Loucy (cell line): ENCODE data around the gene NOX5.

Experiments
- EZH2phosphoT487 ChIP-seq: fragments of 200-600 bp; IDR thresholded peaks from 2 replicates; pipeline ENCODE4 v1.6.1; 2018; ENCODE audit warnings: antibody characterized with exemption, mild to moderate bottlenecking, moderate library complexity, borderline replicate concordance
- TF ChIP-seq, protein P1 (sequence below): fragments of 200-600 bp; sonication (generic); conservative IDR thresholded peaks from 2 replicates; pipeline ENCODE4 v1.5.1; 2014; ENCODE audit warnings: mild to moderate bottlenecking, antibody characterized with exemption, low read length

DNA sequence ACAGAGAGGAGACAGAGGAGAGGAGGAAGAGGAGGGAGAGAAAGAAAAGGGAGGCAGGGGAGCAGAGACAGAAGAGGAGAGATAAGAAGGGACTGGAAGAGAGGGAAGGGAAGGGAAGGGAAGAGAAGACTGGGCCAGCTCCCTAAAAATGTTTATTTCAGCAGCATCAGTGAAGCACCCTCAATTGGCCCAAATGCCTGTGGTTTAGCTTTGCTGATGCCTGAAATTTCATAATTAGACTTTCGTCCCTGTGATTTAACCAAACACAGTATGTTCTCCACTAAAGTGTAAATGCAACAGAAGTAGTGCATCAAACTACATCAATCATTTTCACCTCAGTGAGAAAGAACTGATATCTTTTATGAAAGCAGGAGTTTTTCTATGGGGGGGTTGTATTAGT is 55.9 kb downstream of the NOX5 start:
- TF ChIP-seq, protein P1, sequence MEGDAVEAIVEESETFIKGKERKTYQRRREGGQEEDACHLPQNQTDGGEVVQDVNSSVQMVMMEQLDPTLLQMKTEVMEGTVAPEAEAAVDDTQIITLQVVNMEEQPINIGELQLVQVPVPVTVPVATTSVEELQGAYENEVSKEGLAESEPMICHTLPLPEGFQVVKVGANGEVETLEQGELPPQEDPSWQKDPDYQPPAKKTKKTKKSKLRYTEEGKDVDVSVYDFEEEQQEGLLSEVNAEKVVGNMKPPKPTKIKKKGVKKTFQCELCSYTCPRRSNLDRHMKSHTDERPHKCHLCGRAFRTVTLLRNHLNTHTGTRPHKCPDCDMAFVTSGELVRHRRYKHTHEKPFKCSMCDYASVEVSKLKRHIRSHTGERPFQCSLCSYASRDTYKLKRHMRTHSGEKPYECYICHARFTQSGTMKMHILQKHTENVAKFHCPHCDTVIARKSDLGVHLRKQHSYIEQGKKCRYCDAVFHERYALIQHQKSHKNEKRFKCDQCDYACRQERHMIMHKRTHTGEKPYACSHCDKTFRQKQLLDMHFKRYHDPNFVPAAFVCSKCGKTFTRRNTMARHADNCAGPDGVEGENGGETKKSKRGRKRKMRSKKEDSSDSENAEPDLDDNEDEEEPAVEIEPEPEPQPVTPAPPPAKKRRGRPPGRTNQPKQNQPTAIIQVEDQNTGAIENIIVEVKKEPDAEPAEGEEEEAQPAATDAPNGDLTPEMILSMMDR: no peak
- TF ChIP-seq EZH2phosphoT487: no peak
